OCI-LY3 (cell line): ENCODE measurements around the gene FUZ.

Source experiments
- H2AFZ ChIP-seq: fragments of 200-600, 300-600 bp; shearing (Covaris generic); 2 replicates; pipeline ENCODE4 v1.6.0; 2014; ENCODE audit warnings: antibody characterized with exemption, low read depth, low read length
- H3K27ac ChIP-seq: fragments of 200-600, 300-600 bp; sonication (generic); 2 replicates; pipeline ENCODE4 v1.5.1; 2014; ENCODE audit warnings: mild to moderate bottlenecking, low read length, moderate library complexity, mixed read lengths
- H3K27me3 ChIP-seq: fragments of 200-600, 300-600 bp; sonication (generic); 2 replicates; pipeline ENCODE4 v1.6.1; 2014; ENCODE audit warnings: low read depth, low read length, mixed read lengths
- H3K36me3 ChIP-seq: fragments of 200-600, 300-600 bp; sonication (generic); replicated peaks from 2 replicates; pipeline ENCODE3; 2014; ENCODE audit warnings: low read depth, low read length, mixed read lengths
- H3K4me1 ChIP-seq: fragments of 300-600, 200-600 bp; sonication (generic); 2 replicates; pipeline ENCODE4 v1.6.1; 2014; ENCODE audit warnings: low read length, mixed read lengths
- H3K4me2 ChIP-seq: fragments of 200-600, 300-600 bp; sonication (generic); 2 replicates; pipeline ENCODE4 v1.6.1; 2014; ENCODE audit warnings: low read length, mixed read lengths
- H3K4me3 ChIP-seq: fragments of 300-600, 200-600 bp; sonication (generic); 2 replicates; pipeline ENCODE4 v1.5.1; 2014; ENCODE audit warnings: antibody characterized with exemption, mild to moderate bottlenecking, low read length, moderate library complexity
- H3K79me2 ChIP-seq: fragments of 300-600, 200-600 bp; shearing (Covaris generic); 2 replicates; pipeline ENCODE4 v1.6.1; 2014; ENCODE audit warnings: mild to moderate bottlenecking, low read length, mixed read lengths
- H3K9ac ChIP-seq: fragments of 300-600, 200-600 bp; shearing (Covaris generic); 2 replicates; pipeline ENCODE4 v1.6.0; 2014; ENCODE audit warnings: mild to moderate bottlenecking, low read length, moderate library complexity
- H3K9me3 ChIP-seq: fragments of 200-600, 300-600 bp; shearing (Covaris generic); 2 replicates; pipeline ENCODE4 v1.6.1; 2014; ENCODE audit warnings: low read length, mixed read lengths; ENCODE audit not compliant: insufficient read depth
- H4K20me1 ChIP-seq: fragments of 200-600, 300-600 bp; sonication (generic); 2 replicates; pipeline ENCODE4 v1.6.1; 2016; ENCODE audit warnings: low read length, mixed read lengths; ENCODE audit not compliant: insufficient read depth
- CTCF ChIP-seq: fragments of 200-600, 300-600 bp; sonication (generic); IDR thresholded peaks from 2 replicates; pipeline ENCODE4 v1.5.1; 2014; ENCODE audit warnings: antibody characterized with exemption, low read length, low read depth
- EZH2phosphoT487 ChIP-seq: fragments of 200-600 bp; shearing (Covaris generic); IDR thresholded peaks from 2 replicates; pipeline ENCODE4 v1.6.1; 2018; ENCODE audit warnings: antibody characterized with exemption, mixed run types, low read depth

Gene FUZ

GRCh38 chr19:49818649-49819370 lies 5.7 kb upstream of the FUZ start:
- H4K20me1 ChIP-seq, result peaks cover 12% of the 10 kb centered on the region
- H3K27me3 ChIP-seq, result no peaks in the 10 kb centered on the region
- peaks cover 22% of the 10 kb centered on the region for H3K36me3 ChIP-seq
- H3K79me2 ChIP-seq, result peaks cover 42% of the 10 kb centered on the region
- H2AFZ ChIP-seq, result peak overlapping the region; percentile 82
- H3K9me3 ChIP-seq, result no peaks in the 10 kb centered on the region; the same call in 1 of the 2 replicates
- peak overlapping the region; percentile 89 for H3K4me3 ChIP-seq
- H3K4me1 ChIP-seq, result peaks cover 12% of the 10 kb centered on the region
- no peak for TF ChIP-seq EZH2phosphoT487
- no peak for TF ChIP-seq CTCF
- H3K4me2 ChIP-seq, result peak overlapping the region; percentile 89
- peak overlapping the region; percentile 91 for H3K9ac ChIP-seq
- H3K27ac ChIP-seq, result peak overlapping the region; percentile 71

DNA sequence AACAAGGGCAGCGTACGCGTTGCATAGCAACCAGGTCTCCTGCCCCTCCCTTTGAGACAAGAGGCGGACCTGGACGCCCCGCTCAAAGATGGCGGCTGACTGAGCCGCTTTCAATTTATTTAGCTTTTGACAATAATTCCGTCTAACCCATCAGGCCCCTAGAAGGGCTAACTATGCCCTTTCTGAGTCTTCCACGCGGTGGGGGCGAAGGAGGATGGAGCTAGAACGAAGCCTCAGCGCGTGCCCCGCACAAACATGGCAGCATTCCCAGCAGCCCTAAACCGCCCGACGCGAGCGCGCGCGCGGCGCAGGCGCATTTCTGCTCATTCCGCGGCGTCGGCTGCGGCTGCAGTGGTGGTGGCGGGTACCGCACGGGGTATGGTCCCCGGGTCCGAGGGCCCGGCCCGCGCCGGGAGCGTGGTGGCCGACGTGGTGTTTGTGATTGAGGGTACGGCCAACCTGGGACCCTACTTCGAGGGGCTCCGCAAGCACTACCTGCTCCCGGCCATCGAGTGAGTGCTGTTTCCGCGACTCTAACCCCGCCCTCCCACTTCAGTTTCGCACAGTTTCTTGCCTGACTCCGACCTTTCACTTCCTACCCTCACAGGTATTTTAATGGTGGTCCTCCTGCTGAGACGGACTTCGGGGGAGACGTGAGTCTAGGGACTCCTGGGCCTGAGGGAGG lies 5.0 kb upstream of the FUZ start, which contains the start of gene MED25:
Gene MED25, plus strand, starts transcription at position 326 of the 685 bp plus-strand sequence. Its CDS starts 53 bp downstream, at position 379.
- H3K4me3 ChIP-seq, result peak within 1 kb of the TSS; percentile 89
- H3K9me3 ChIP-seq, result no peaks in the 10 kb centered on the region
- H4K20me1 ChIP-seq, result 0 out of 2 replicates have a peak, but pooled peaks cover 5% of the 10 kb centered on the region
- TF ChIP-seq EZH2phosphoT487 (no peak), CTCF (no peak)
- H3K4me2 ChIP-seq, result peak within 1 kb of the TSS; percentile 89
- H3K27me3 ChIP-seq, result no peaks in the 10 kb centered on the region
- H3K36me3 ChIP-seq, result peaks cover 15% of the 10 kb centered on the region
- peak within 1 kb of the TSS; percentile 91 for H3K9ac ChIP-seq
- peak within 1 kb of the TSS; percentile 71 for H3K27ac ChIP-seq
- H3K79me2 ChIP-seq, result peaks cover 35% of the 10 kb centered on the region
- H2AFZ ChIP-seq, result peak within 1 kb of the TSS; percentile 82
- peaks cover 12% of the 10 kb centered on the region for H3K4me1 ChIP-seq

DNA sequence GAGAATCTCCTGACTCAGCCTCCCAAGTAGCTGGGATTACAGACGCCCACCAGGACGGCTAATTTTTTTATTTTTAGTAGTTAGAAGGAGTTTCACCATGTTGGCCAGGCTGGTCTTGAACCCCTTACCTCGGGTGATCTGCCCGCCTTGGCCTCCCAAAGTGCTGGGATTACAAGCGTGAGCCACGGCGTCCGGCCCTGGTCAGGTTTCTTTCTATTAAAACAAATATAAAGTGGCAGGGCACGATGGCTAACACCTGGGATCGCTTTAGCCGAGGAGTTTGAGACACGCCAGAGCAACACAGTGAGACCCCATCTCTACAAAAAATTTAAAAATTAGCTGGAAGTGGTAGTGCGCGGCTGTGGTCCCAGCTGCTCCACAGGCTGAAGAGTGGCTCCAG lies 3.5 kb upstream of the FUZ start:
- no peak overlapping the region for H3K27ac ChIP-seq
- H3K4me2 ChIP-seq, result peak overlapping the region; percentile 89; the same call in 1 of the 2 replicates
- H3K9me3 ChIP-seq, result no peaks in the 10 kb centered on the region
- TF ChIP-seq CTCF, result no peak
- no peak for TF ChIP-seq EZH2phosphoT487
- no peak overlapping the region for H3K9ac ChIP-seq
- H3K79me2 ChIP-seq, result peaks cover 31% of the 10 kb centered on the region
- H2AFZ ChIP-seq, result no peak overlapping the region
- no peak overlapping the region for H3K4me3 ChIP-seq
- peaks cover 13% of the 10 kb centered on the region for H3K36me3 ChIP-seq
- 0 out of 2 replicates have a peak, but pooled peaks cover 3% of the 10 kb centered on the region for H4K20me1 ChIP-seq
- no peaks in the 10 kb centered on the region for H3K27me3 ChIP-seq
- H3K4me1 ChIP-seq, result peaks cover 18% of the 10 kb centered on the region

- Histone ChIP-seq H2AFZ (peak overlapping the region; percentile 88), H4K20me1 (no peaks in the 10 kb centered on the region), H3K4me3 (peak overlapping the region; percentile 91), H3K4me2 (peak overlapping the region; percentile 88), H3K4me1 (peaks cover 12% of the 10 kb centered on the region), H3K27ac (no peak overlapping the region), H3K9me3 (no peaks in the 10 kb centered on the region), H3K36me3 (no peaks in the 10 kb centered on the region), H3K79me2 (peaks cover 9% of the 10 kb centered on the region), H3K9ac (peak overlapping the region; percentile 28), H3K27me3 (no peaks in the 10 kb centered on the region)
- TF ChIP-seq CTCF, result no peak
- no peak for TF ChIP-seq EZH2phosphoT487
These were observed 918 bp upstream of the FUZ start for GRCh38 chr19:49814010-49814409.
